GM12875 (cell line): Measurements from ENCODE around the gene LRRC25.
A peak's percentile ranks its signal among the peaks of the same experiment; 100 is the strongest.
"Not testable (repeated sequence)": the region's sequence is repeated elsewhere in the genome, so short reads cannot be mapped to it uniquely, and the experiment has no call there.

Source experiments
- H3K4me3 ChIP-seq: one replicate; pipeline ENCODE4 v1.5.1; 2011; ENCODE audit warnings: low read depth, low read length, control low read depth
- TF ChIP-seq, protein P1 (sequence below): IDR thresholded peaks from 2 replicates; pipeline ENCODE4 v1.5.1; 2011; ENCODE audit warnings: low read depth, mild to moderate bottlenecking, control low read depth, inconsistent platforms, low read length, moderate library complexity, borderline replicate concordance; ENCODE audit not compliant: insufficient read depth

LRRC25 gene

DNA sequence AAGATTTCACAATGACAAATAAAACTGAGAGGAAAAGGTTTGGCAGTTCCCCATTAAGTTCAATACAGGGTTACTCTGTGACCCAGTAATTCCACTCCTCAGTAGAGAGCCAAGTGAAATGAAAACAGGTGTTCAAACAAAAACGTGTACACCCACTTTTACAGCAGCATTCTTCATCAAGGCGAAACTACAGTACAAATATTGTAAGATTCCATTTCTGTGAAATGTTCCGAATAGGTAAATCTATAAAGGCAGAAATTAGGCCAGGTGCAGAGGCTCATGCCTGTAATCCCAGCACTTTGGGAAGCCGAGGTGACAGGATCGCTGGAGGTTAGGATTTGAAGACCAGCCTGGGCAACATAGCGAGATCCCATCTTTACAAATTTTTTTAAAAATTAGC, 20.4 kb downstream of the LRRC25 start:
- no peak overlapping the region for H3K4me3 ChIP-seq
- TF ChIP-seq, protein P1, sequence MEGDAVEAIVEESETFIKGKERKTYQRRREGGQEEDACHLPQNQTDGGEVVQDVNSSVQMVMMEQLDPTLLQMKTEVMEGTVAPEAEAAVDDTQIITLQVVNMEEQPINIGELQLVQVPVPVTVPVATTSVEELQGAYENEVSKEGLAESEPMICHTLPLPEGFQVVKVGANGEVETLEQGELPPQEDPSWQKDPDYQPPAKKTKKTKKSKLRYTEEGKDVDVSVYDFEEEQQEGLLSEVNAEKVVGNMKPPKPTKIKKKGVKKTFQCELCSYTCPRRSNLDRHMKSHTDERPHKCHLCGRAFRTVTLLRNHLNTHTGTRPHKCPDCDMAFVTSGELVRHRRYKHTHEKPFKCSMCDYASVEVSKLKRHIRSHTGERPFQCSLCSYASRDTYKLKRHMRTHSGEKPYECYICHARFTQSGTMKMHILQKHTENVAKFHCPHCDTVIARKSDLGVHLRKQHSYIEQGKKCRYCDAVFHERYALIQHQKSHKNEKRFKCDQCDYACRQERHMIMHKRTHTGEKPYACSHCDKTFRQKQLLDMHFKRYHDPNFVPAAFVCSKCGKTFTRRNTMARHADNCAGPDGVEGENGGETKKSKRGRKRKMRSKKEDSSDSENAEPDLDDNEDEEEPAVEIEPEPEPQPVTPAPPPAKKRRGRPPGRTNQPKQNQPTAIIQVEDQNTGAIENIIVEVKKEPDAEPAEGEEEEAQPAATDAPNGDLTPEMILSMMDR = no peak

DNA sequence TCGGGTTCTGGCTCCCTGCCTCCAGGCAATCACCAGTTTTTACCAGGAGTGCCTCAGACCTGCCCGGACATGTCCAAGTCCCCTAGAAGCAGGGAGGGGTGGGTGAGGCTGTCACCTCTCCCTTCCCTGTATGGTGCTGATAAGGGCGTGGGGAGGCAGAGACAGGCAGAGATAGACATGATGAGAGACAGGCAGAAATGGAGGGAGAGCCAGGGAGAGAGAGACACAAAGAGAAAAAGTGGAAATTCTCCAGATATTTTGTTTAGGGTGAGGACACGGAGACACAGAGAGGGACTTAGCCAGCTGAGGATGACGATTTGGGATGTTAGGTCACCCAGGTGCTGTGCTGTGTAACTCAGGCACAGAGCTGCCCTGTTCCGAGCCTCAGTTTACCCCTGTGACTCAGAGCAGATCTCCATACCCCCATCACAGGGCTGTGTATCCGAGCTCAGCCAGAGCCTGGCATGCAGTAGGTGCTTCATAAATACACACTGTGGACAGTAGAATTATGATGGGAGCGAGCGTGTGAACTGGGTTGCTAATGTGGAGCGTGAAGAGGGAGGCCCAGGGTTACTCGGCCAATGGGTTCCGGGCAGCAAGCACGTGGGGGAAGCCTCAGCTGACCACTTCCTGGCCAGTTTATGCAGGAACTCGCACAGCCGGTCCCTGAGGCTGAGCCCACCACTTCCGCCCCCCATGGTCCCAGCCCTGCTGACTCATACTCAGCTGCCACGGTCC, 23.4 kb downstream of the LRRC25 start:
- TF ChIP-seq, protein P1 = no peak
- peak overlapping the region; percentile 18 for H3K4me3 ChIP-seq

DNA sequence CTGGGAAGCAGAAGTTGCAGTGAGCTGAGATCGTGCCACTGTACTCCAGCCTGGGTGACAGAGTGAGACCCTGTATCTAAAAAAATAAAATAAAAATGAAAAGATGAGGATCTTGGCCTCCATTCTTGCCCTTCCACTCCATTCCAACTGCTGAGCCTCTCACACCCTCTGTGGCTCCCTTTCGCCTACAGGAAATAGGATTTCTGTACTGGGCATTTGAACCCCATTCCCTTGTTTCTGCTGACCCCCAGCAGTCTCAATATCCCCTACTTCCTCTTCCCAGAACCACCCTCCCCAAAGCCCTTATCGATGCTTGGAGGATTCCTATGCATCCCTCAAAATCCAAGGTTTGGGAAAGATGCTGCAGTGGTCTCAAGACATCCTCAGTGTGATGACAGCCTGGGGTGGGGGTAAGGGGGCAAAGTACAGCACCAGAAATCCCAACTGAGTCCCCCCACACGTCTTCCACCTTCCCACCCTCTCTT, 24.0 kb downstream of the LRRC25 start:
- TF ChIP-seq, protein P1 = no peak
- H3K4me3 ChIP-seq = no peak overlapping the region

DNA sequence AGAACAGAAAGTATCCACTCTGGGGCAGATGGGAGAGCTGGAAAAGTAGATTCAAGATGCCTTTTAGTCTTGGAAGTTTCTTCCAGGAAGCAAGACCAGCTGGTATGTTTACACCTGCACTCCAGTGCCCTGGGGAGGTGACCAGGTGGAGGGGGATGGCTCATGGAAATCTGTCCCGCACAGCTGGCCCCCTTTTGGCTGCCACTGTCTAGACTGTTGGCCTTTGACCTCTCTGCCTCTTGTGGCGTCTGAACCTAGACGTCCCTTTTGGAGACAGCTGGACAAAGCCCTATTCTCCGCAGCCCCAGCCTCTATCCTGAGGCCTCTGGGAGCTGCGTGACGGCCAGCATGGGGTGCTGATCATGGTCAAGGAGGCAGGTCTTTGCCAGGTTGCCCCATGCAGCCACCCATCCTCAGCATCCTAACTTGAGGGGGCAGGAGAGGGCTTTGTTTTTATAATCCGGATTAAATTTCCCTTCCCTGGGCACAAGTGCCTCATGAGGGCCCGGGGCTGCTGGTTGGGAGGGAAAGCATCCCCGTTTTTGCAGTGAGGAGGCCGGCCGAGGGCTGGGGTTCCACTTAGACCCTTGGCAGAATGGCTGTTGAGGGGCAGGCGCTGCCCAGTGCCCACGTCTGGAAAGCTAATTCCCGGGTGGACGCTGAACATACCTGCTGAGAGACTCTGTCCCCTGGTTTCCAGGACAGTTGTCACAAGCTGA, 28.8 kb downstream of the LRRC25 start:
- no peak overlapping the region for H3K4me3 ChIP-seq
- TF ChIP-seq, protein P1 = no peak

DNA sequence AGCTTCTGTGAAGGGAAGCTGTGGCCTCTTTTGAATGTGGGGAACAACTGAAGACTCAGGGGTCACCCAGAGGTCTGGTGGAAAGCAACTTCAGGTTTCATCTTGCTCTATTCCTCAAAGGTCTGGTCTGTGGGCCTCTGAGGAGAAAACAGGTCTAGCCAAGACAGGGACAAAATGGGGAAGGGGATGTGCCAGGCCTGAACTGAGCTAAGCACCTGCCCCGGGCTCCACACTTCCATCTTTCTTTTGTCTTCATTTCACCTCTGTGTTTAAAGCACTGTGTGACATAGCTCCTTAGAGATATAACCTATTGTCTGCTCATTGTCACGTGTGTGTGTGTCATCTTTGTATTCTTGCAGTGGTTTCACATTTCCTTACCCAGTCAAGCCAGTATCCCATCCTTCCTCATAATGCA, 31.4 kb downstream of the LRRC25 start:
- TF ChIP-seq, protein P1 = no peak
- H3K4me3 ChIP-seq = no peak overlapping the region

DNA sequence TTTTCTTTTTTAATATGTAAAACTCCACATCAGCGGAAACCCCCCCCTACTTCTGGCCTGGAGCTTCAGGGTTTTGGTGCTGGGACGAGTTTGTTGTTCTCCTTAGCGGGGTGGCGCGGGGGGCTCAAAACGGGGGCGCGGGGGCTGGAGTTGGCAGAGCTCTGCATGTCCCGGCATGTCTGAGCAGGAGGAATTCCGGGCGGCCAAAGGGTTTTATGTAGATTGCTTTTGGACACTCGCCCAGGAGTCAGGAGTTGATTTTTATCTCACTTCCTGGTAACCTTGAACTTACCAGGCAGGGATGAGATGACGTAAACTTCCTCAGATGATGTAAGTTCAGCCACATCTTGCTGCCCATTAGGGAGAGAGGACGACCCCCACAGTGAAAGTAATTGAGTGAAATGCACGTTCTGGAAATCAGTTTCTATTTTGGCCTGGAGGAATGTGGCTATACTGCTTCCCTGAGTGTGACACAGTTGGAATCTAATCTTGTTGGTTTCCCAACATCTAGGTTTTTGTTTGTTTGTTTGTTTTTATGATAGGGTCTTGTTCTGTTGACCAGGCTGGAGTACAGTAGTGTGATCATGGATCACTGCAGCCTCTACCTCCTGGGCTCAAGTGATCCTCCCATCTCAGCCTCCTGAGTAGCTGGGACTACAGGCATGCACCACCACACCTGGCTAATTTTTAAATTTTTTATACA, 32.4 kb downstream of the LRRC25 start:
- TF ChIP-seq, protein P1 = no peak
- H3K4me3 ChIP-seq = no peak overlapping the region

DNA sequence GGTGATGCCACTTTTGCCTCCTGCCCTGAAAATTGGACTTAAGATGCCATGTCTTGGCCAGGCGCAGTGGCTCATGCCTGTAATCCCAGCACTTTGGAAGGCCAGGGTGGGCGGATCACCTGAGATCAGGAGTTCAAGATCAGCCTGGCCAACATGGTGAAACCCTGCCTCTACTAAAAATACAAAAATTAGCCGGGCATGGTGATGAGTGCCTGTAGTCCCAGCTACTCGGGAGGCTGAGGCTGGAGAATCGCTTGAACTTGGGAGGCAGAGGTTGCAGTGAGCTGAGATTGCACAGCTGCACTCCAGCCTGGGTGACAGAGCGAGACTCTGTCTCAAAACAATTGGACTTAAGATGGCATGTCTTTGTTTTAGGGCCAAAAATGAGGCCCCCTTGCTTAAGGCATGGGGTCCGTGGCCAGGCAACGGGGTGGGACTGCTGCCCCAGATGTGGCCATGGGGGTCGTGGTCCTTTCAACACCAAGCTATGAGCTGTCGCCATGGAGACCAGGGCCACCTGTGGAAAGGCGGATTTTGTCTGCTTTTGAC, 33.1 kb downstream of the LRRC25 start:
- H3K4me3 ChIP-seq = not testable (repeated sequence)
